Astrocyte (in vitro differentiated cells and primary cell): ENCODE measurements around the gene SYNGR2. TPM values are rescaled to one million over a fixed set of nuclear protein-coding genes. Genes with fewer than 3 reads are reported as not detected.

Experiments
- DNase-seq: peaks from one replicate; pipeline ENCODE4 v3.0.0-alpha.2; 2010; ENCODE audit warnings: low read depth
- FAIRE-seq: peaks from 2 replicates; lab custom pipeline; 2011; peaks lifted over from hg19 to GRCh38; lab: Jason Lieb, UNC
- H2AFZ ChIP-seq: 2 replicates; pipeline ENCODE4 v1.6.0; 2012; ENCODE audit warnings: low read depth, low read length, inconsistent platforms
- H3K27ac ChIP-seq: 2 replicates; pipeline ENCODE4 v1.5.1; 2011; ENCODE audit warnings: low read depth, low read length, inconsistent platforms
- H3K27me3 ChIP-seq: 2 replicates; pipeline ENCODE4 v1.6.0; 2011; ENCODE audit warnings: low read length, inconsistent platforms; ENCODE audit not compliant: insufficient read depth
- H3K36me3 ChIP-seq: 2 replicates; pipeline ENCODE4 v1.5.1; 2011; ENCODE audit warnings: low read length, inconsistent platforms; ENCODE audit not compliant: insufficient read depth
- H3K4me1 ChIP-seq: 2 replicates; pipeline ENCODE4 v1.5.1; 2011; ENCODE audit warnings: low read length, inconsistent platforms; ENCODE audit not compliant: insufficient read depth
- H3K4me2 ChIP-seq: 2 replicates; pipeline ENCODE4 v1.6.0; 2012; ENCODE audit warnings: low read length, inconsistent platforms
- H3K4me3 ChIP-seq: 2 replicates; pipeline ENCODE4 v1.5.1; 2011; ENCODE audit warnings: low read depth, mild to moderate bottlenecking, low read length, inconsistent platforms; ENCODE audit not compliant: insufficient read depth
- H3K79me2 ChIP-seq: 2 replicates; pipeline ENCODE4 v1.6.0; 2012; ENCODE audit warnings: mild to moderate bottlenecking, low read length, inconsistent platforms; ENCODE audit not compliant: insufficient read depth
- H3K9ac ChIP-seq: 2 replicates; pipeline ENCODE4 v1.6.0; 2012; ENCODE audit warnings: mild to moderate bottlenecking, low read length, inconsistent platforms
- H3K9me3 ChIP-seq: 2 replicates; pipeline ENCODE4 v1.5.1; 2012; ENCODE audit warnings: low read depth, mild to moderate bottlenecking, low read length, inconsistent platforms; ENCODE audit not compliant: insufficient read depth
- H4K20me1 ChIP-seq: 2 replicates; pipeline ENCODE4 v1.6.0; 2012; ENCODE audit warnings: low read length, inconsistent platforms; ENCODE audit not compliant: insufficient read depth
- H3K27ac Mint-ChIP-seq: one replicate; pipeline ENCODE4 v1.8.0; 2021; ENCODE audit warnings: mild to moderate bottlenecking, mixed read lengths; ENCODE audit not compliant: unreplicated experiment
- H3K27me3 Mint-ChIP-seq: one replicate; pipeline ENCODE4 v1.8.0; 2021; ENCODE audit warnings: low read depth, mixed read lengths; ENCODE audit not compliant: unreplicated experiment
- H3K36me3 Mint-ChIP-seq: one replicate; pipeline ENCODE4 v1.8.0; 2021; ENCODE audit warnings: low read depth, mixed read lengths; ENCODE audit not compliant: unreplicated experiment
- H3K4me1 Mint-ChIP-seq: one replicate; pipeline ENCODE4 v1.8.0; 2021; ENCODE audit warnings: low read depth, mixed read lengths; ENCODE audit not compliant: unreplicated experiment
- H3K4me3 Mint-ChIP-seq: one replicate; pipeline ENCODE4 v1.8.0; 2021; ENCODE audit warnings: mild to moderate bottlenecking, moderate library complexity, mixed read lengths; ENCODE audit not compliant: unreplicated experiment
- H3K9me3 Mint-ChIP-seq: one replicate; pipeline ENCODE4 v1.8.0; 2021; ENCODE audit warnings: mild to moderate bottlenecking, mixed read lengths; ENCODE audit not compliant: unreplicated experiment
- CTCF ChIP-seq: IDR thresholded peaks from 2 replicates; pipeline ENCODE4 v1.5.1; 2011; ENCODE audit warnings: low read depth, mild to moderate bottlenecking, inconsistent platforms, low read length, moderate library complexity; ENCODE audit not compliant: insufficient read depth
- EZH2 ChIP-seq: IDR thresholded peaks from 2 replicates; pipeline ENCODE4 v1.6.1; 2012; ENCODE audit warnings: mild to moderate bottlenecking, low read length, inconsistent platforms; ENCODE audit not compliant: insufficient read depth
- total RNA-seq: library from RNA; stranded (reverse); gene quantifications from 2 replicates; pipeline ENCODE4 v1.2.1, GENCODE V29; 2021

Gene SYNGR2
- total RNA-seq, 1 donor from 2014 or later: 82.2 TPM

GRCh38 chr17:78197147-78197832 is 28.9 kb downstream of the SYNGR2 start:
- H2AFZ ChIP-seq: no peak overlapping the region
- peaks cover 17% of the 10 kb centered on the region for H3K36me3 Mint-ChIP-seq
- H3K9me3 Mint-ChIP-seq: no peaks in the 10 kb centered on the region
- no peak overlapping the region for H3K9ac ChIP-seq
- H3K27ac ChIP-seq: no peak overlapping the region
- H4K20me1 ChIP-seq: no peaks in the 10 kb centered on the region
- no peaks in the 10 kb centered on the region for H3K36me3 ChIP-seq
- no peak for TF ChIP-seq EZH2
- no peak for TF ChIP-seq CTCF
- no peaks in the 10 kb centered on the region for H3K79me2 ChIP-seq
- H3K4me1 ChIP-seq: peaks cover 8% of the 10 kb centered on the region
- H3K4me1 Mint-ChIP-seq: peaks cover 19% of the 10 kb centered on the region
- H3K4me2 ChIP-seq: no peak overlapping the region
- no peak for FAIRE-seq
- no peaks in the 10 kb centered on the region for H3K27me3 ChIP-seq
- H3K9me3 ChIP-seq: no peaks in the 10 kb centered on the region
- H3K27me3 Mint-ChIP-seq: no peaks in the 10 kb centered on the region
- H3K27ac Mint-ChIP-seq: no peak overlapping the region
- no peak overlapping the region for H3K4me3 Mint-ChIP-seq
- no peak for DNase-seq
- no peak overlapping the region for H3K4me3 ChIP-seq

GRCh38 chr17:78200451-78200850 is 32.1 kb downstream of the SYNGR2 start:
- no peaks in the 10 kb centered on the region for H3K79me2 ChIP-seq
- H3K27ac Mint-ChIP-seq: no peak overlapping the region
- no peaks in the 10 kb centered on the region for H3K9me3 ChIP-seq
- no peak for FAIRE-seq
- no peaks in the 10 kb centered on the region for H4K20me1 ChIP-seq
- no peaks in the 10 kb centered on the region for H3K27me3 Mint-ChIP-seq
- no peak for TF ChIP-seq CTCF
- peaks cover 2% of the 10 kb centered on the region for H3K9me3 Mint-ChIP-seq
- H3K4me3 ChIP-seq: no peak overlapping the region
- H3K9ac ChIP-seq: no peak overlapping the region
- H3K4me1 ChIP-seq: peaks cover 8% of the 10 kb centered on the region
- H2AFZ ChIP-seq: no peak overlapping the region
- H3K36me3 Mint-ChIP-seq: peaks cover 17% of the 10 kb centered on the region
- H3K4me2 ChIP-seq: no peak overlapping the region
- peaks cover 19% of the 10 kb centered on the region for H3K4me1 Mint-ChIP-seq
- DNase-seq: no peak
- no peak overlapping the region for H3K27ac ChIP-seq
- H3K4me3 Mint-ChIP-seq: no peak overlapping the region
- H3K36me3 ChIP-seq: no peaks in the 10 kb centered on the region
- no peaks in the 10 kb centered on the region for H3K27me3 ChIP-seq

DNA sequence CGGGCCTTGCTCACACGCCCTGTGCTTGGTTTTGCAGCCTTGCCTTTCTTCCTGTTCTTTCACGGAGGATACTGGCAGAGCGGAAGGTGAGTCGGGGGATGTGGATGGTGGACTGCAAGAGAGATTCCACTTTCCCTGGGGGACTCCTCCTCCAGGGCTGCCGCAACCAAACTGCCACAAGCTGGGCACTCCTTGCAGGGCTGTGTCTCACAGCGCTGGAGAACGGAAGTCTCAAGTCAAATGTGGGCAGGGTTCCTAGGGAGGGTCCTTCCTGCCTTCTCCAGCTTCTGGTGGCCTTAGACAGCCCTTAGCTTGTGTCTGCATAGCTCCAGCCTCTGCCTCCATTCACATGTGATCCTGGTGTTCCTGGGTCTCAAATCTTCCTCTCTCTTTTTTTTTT is 34.3 kb downstream of the SYNGR2 start:
- no peak for DNase-seq
- Mint-ChIP-seq H3K9me3 (peaks cover 2% of the 10 kb centered on the region), H3K4me1 (peaks cover 6% of the 10 kb centered on the region), H3K4me3 (no peak overlapping the region), H3K27me3 (no peaks in the 10 kb centered on the region), H3K27ac (no peak overlapping the region), H3K36me3 (peaks cover 17% of the 10 kb centered on the region)
- peaks cover 5% of the 10 kb centered on the region for H3K4me1 ChIP-seq
- H3K9ac ChIP-seq: no peak overlapping the region
- no peaks in the 10 kb centered on the region for H3K36me3 ChIP-seq
- no peak overlapping the region for H2AFZ ChIP-seq
- no peaks in the 10 kb centered on the region for H4K20me1 ChIP-seq
- no peak overlapping the region for H3K27ac ChIP-seq
- H3K4me2 ChIP-seq: no peak overlapping the region
- FAIRE-seq: no peak
- no peak for TF ChIP-seq EZH2
- TF ChIP-seq CTCF: no peak
- no peaks in the 10 kb centered on the region for H3K27me3 ChIP-seq
- no peaks in the 10 kb centered on the region for H3K79me2 ChIP-seq
- no peaks in the 10 kb centered on the region for H3K9me3 ChIP-seq
- no peak overlapping the region for H3K4me3 ChIP-seq
